Measurements from ENCODE around the gene RNF208. TPM values are rescaled to one million over a fixed set of nuclear protein-coding genes. Genes with fewer than 3 reads are reported as not detected.
"Not testable (repeated sequence)": the region's sequence is repeated elsewhere in the genome, so short reads cannot be mapped to it uniquely, and the experiment has no call there.

RNF208 gene
- total RNA-seq, 1 donor from 2014 or later, result 26.0 TPM

GRCh38 chr9:137241490-137242268 is 19.6 kb upstream of the RNF208 start:
- DNase-seq (ENCODE audit: missing footprints) (peak; percentile 87), ATAC-seq (no peak)
- intact Hi-C loops (cut with DNase I), result loop anchor here (2.0 kb wide), 2 partner anchors 35 to 59 kb away; partner anchors contain the start of gene TOR4A

- DNase-seq (ENCODE audit: missing footprints) (peak; percentile 99), ATAC-seq (peak; percentile 91)
- intact Hi-C loops (cut with DNase I), result loop anchor here (2.0 kb wide), 2 partner anchors 36 to 60 kb away; partner anchors contain the start of gene TOR4A
Measured at GRCh38 chr9:137240841-137241489, 18.9 kb upstream of the RNF208 start, which contains the start of gene TUBB4B. TUBB4B (plus strand) TSS chr9:137241287; CDS start chr9:137241361, 74 bp downstream.

GRCh38 chr9:137240318-137240840 is 18.3 kb upstream of the RNF208 start:
- intact Hi-C loops (cut with DNase I), result loop anchor here (2.0 kb wide), 2 partner anchors 36 to 60 kb away; partner anchors contain the start of gene TOR4A
- DNase-seq (ENCODE audit: missing footprints), result peak; percentile 91
- peak; percentile 70 for ATAC-seq

GRCh38 chr9:137239541-137240200 is 17.6 kb upstream of the RNF208 start:
- intact Hi-C loops (cut with DNase I), result loop anchor here (2.0 to 5.0 kb wide), 3 partner anchors 37 to 61 kb away; partner anchors contain the start of genes ANAPC2, SSNA1 and TOR4A
- DNase-seq (ENCODE audit: missing footprints); ATAC-seq: not testable (repeated sequence)

GRCh38 chr9:137237759-137238726 is 16.0 kb upstream of the RNF208 start:
- intact Hi-C loops (cut with DNase I), result loop anchor here (5.0 kb wide), 1 partner anchor 51 kb away; the partner anchor contains the start of genes ANAPC2 and SSNA1
- no peak for DNase-seq (ENCODE audit: missing footprints)
- no peak for ATAC-seq

- DNase-seq (ENCODE audit: missing footprints) (no peak), ATAC-seq (no peak)
- intact Hi-C loops (cut with DNase I), result loop anchor here (5.0 kb wide), 1 partner anchor 50 kb away; the partner anchor contains the start of genes ANAPC2 and SSNA1
Measured at GRCh38 chr9:137236936-137237421, 14.9 kb upstream of the RNF208 start.

- intact Hi-C loops (cut with DNase I), result loop anchor here (5.0 kb wide), 1 partner anchor 49 kb away; the partner anchor contains the start of genes ANAPC2 and SSNA1
- peak; percentile 92 for DNase-seq (ENCODE audit: missing footprints)
- peak; percentile 29 for ATAC-seq
Measured at GRCh38 chr9:137236238-137236935, 14.3 kb upstream of the RNF208 start.

- intact Hi-C loops (cut with DNase I), result loop anchor here (5.0 kb wide), 1 partner anchor 48 kb away; the partner anchor contains the start of genes ANAPC2 and SSNA1
- no peak for DNase-seq (ENCODE audit: missing footprints)
- ATAC-seq, result no peak
Measured at GRCh38 chr9:137235424-137236237, 13.6 kb upstream of the RNF208 start.

GRCh38 chr9:137234758-137235423 is 12.9 kb upstream of the RNF208 start:
- ATAC-seq (no peak), DNase-seq (ENCODE audit: missing footprints) (no peak)
- intact Hi-C loops (cut with DNase I), result loop anchor here (5.0 kb wide), 1 partner anchor 48 kb away; the partner anchor contains the start of genes ANAPC2 and SSNA1

- DNase-seq (ENCODE audit: missing footprints) (no peak), ATAC-seq (no peak)
- intact Hi-C loops (cut with DNase I), result no loop called here
Measured at GRCh38 chr9:137234055-137234697, 12.1 kb upstream of the RNF208 start.

- ATAC-seq (no peak), DNase-seq (ENCODE audit: missing footprints) (no peak)
- intact Hi-C loops (cut with DNase I), result no loop called here
Measured at GRCh38 chr9:137233143-137233980, 11.3 kb upstream of the RNF208 start.

GRCh38 chr9:137232510-137232909 is 10.5 kb upstream of the RNF208 start:
- DNase-seq (ENCODE audit: missing footprints), result no peak
- ATAC-seq, result no peak
- intact Hi-C loops (cut with DNase I), result no loop called here

GRCh38 chr9:137232101-137232500 is 10.1 kb upstream of the RNF208 start:
- no peak for ATAC-seq
- intact Hi-C loops (cut with DNase I), result no loop called here

GRCh38 chr9:137231372-137232039 is 9.5 kb upstream of the RNF208 start:
- intact Hi-C loops (cut with DNase I), result no loop called here
- ATAC-seq (no peak), DNase-seq (ENCODE audit: missing footprints) (no peak)

More at GRCh38 chr9:137232101-137232500, 10.1 kb upstream of the RNF208 start:
- no peak for DNase-seq (ENCODE audit: missing footprints)

Data from Right ventricle myocardium inferior (tissue), 1 donor.